ENCODE data around the gene ADCY2. TPM values are rescaled to one million over a fixed set of nuclear protein-coding genes. Genes with fewer than 3 reads are reported as not detected.
A peak's percentile ranks its signal among the peaks of the same experiment; 100 is the strongest.

Gene ADCY2
- total and polyA plus RNA-seq, 3 experiments from 2014 or later: not detected

- POLR2A ChIA-PET: no interaction called here
- H3K9me3 Mint-ChIP-seq: peaks cover 0 to 7% (median 3%) of the 10 kb centered on the region in 5 donors
- H3K27ac Mint-ChIP-seq: no peak overlapping the region
- Histone ChIP-seq H3K27me3 (ENCODE audit: insufficient read depth, low read length, poor library complexity, severe bottlenecking) (no peaks in the 10 kb centered on the region), H3K4me3 (ENCODE audit: low read length) (no peak overlapping the region), H3K4me1 (ENCODE audit: insufficient read depth, low read length) (no peaks in the 10 kb centered on the region), H3K36me3 (ENCODE audit: insufficient read depth, low read length) (no peaks in the 10 kb centered on the region), H3K9me3 (ENCODE audit: low read length) (no peaks in the 10 kb centered on the region), H3K27ac (ENCODE audit: low read depth, low read length) (no peak overlapping the region)
- peaks cover 0 to 2% of the 10 kb centered on the region in 2 donors for H3K27me3 Mint-ChIP-seq
- no peak for DNase-seq
- CTCF ChIA-PET: interaction anchor here (1.2 kb wide), 1 partner anchor 9 kb away, joined by 3 read pairs; no protein-coding TSS in a partner anchor
- H3K36me3 Mint-ChIP-seq: no peaks in the 10 kb centered on the region
- H3K4me3 Mint-ChIP-seq: no peak overlapping the region
- no peaks in the 10 kb centered on the region for H3K4me1 Mint-ChIP-seq
These were observed 138.6 kb downstream of the ADCY2 start for GRCh38 chr5:7534505-7534904.

GRCh38 chr5:7537573-7537972 is 141.6 kb downstream of the ADCY2 start:
- DNase-seq: no peak
- Mint-ChIP-seq H3K27me3 (peaks cover 0 to 5% of the 10 kb centered on the region in 2 donors), H3K4me3 (no peak overlapping the region), H3K27ac (peak overlapping the region in 1 of 8 donors; percentile 21), H3K9me3 (peaks cover 0 to 7% (median 0%) of the 10 kb centered on the region in 5 donors), H3K36me3 (no peaks in the 10 kb centered on the region), H3K4me1 (no peaks in the 10 kb centered on the region)
- Histone ChIP-seq H3K27ac (ENCODE audit: low read depth, low read length) (no peak overlapping the region), H3K27me3 (ENCODE audit: insufficient read depth, low read length, poor library complexity, severe bottlenecking) (no peaks in the 10 kb centered on the region), H3K4me1 (ENCODE audit: insufficient read depth, low read length) (no peaks in the 10 kb centered on the region), H3K36me3 (ENCODE audit: insufficient read depth, low read length) (no peaks in the 10 kb centered on the region), H3K4me3 (ENCODE audit: low read length) (no peak overlapping the region), H3K9me3 (ENCODE audit: low read length) (no peaks in the 10 kb centered on the region)
- ChIA-PET POLR2A (no interaction called here), CTCF (no interaction called here)

GRCh38 chr5:7539571-7539970 is 143.6 kb downstream of the ADCY2 start:
- no peaks in the 10 kb centered on the region for H3K36me3 ChIP-seq (ENCODE audit: insufficient read depth, low read length)
- H3K27me3 ChIP-seq (ENCODE audit: insufficient read depth, low read length, poor library complexity, severe bottlenecking): no peaks in the 10 kb centered on the region
- peaks cover 0 to 4% (median 3%) of the 10 kb centered on the region in 5 donors for H3K9me3 Mint-ChIP-seq
- no peaks in the 10 kb centered on the region for H3K9me3 ChIP-seq (ENCODE audit: low read length)
- ChIA-PET CTCF (no interaction called here), POLR2A (no interaction called here)
- no peaks in the 10 kb centered on the region for H3K4me1 Mint-ChIP-seq
- H3K27ac ChIP-seq (ENCODE audit: low read depth, low read length): no peak overlapping the region
- H3K4me3 Mint-ChIP-seq: no peak overlapping the region
- H3K4me3 ChIP-seq (ENCODE audit: low read length): no peak overlapping the region
- no peaks in the 10 kb centered on the region for H3K36me3 Mint-ChIP-seq
- H3K27me3 Mint-ChIP-seq: peaks cover 0 to 5% of the 10 kb centered on the region in 2 donors
- no peak for DNase-seq
- no peak overlapping the region for H3K27ac Mint-ChIP-seq
- H3K4me1 ChIP-seq (ENCODE audit: insufficient read depth, low read length): no peaks in the 10 kb centered on the region

- Mint-ChIP-seq H3K4me1 (no peaks in the 10 kb centered on the region), H3K36me3 (no peaks in the 10 kb centered on the region), H3K27me3 (peaks cover 0 to 5% of the 10 kb centered on the region in 2 donors), H3K27ac (no peak overlapping the region), H3K9me3 (peaks cover 0 to 4% (median 0%) of the 10 kb centered on the region in 5 donors), H3K4me3 (no peak overlapping the region)
- Histone ChIP-seq H3K27ac (ENCODE audit: low read depth, low read length) (no peak overlapping the region), H3K27me3 (ENCODE audit: insufficient read depth, low read length, poor library complexity, severe bottlenecking) (no peaks in the 10 kb centered on the region), H3K9me3 (ENCODE audit: low read length) (no peaks in the 10 kb centered on the region), H3K36me3 (ENCODE audit: insufficient read depth, low read length) (no peaks in the 10 kb centered on the region), H3K4me1 (ENCODE audit: insufficient read depth, low read length) (no peaks in the 10 kb centered on the region), H3K4me3 (ENCODE audit: low read length) (no peak overlapping the region)
- ChIA-PET POLR2A (no interaction called here), CTCF (no interaction called here)
- no peak for DNase-seq
These were observed 145.0 kb downstream of the ADCY2 start for GRCh38 chr5:7540736-7541485.

GRCh38 chr5:7541898-7542297 is 146.0 kb downstream of the ADCY2 start:
- ChIA-PET CTCF (no interaction called here), POLR2A (no interaction called here)
- DNase-seq: no peak
- no peak overlapping the region for H3K4me3 Mint-ChIP-seq
- H3K4me1 Mint-ChIP-seq: no peaks in the 10 kb centered on the region
- no peaks in the 10 kb centered on the region for H3K36me3 Mint-ChIP-seq
- Histone ChIP-seq H3K27ac (ENCODE audit: low read depth, low read length) (no peak overlapping the region), H3K9me3 (ENCODE audit: low read length) (no peaks in the 10 kb centered on the region), H3K4me1 (ENCODE audit: insufficient read depth, low read length) (no peaks in the 10 kb centered on the region), H3K27me3 (ENCODE audit: insufficient read depth, low read length, poor library complexity, severe bottlenecking) (no peaks in the 10 kb centered on the region), H3K36me3 (ENCODE audit: insufficient read depth, low read length) (no peaks in the 10 kb centered on the region), H3K4me3 (ENCODE audit: low read length) (no peak overlapping the region)
- peaks cover 0 to 4% (median 0%) of the 10 kb centered on the region in 5 donors for H3K9me3 Mint-ChIP-seq
- peaks cover 0 to 5% of the 10 kb centered on the region in 2 donors for H3K27me3 Mint-ChIP-seq
- H3K27ac Mint-ChIP-seq: no peak overlapping the region

- H3K27me3 Mint-ChIP-seq: no peaks in the 10 kb centered on the region
- no peaks in the 10 kb centered on the region for H3K27me3 ChIP-seq (ENCODE audit: insufficient read depth, low read length, poor library complexity, severe bottlenecking)
- no peak for DNase-seq
These were observed 150.6 kb downstream of the ADCY2 start for GRCh38 chr5:7546555-7546954.

GRCh38 chr5:7548596-7548995 is 152.7 kb downstream of the ADCY2 start:
- DNase-seq: no peak
- H3K27ac Mint-ChIP-seq: no peak overlapping the region
- H3K27me3 Mint-ChIP-seq: no peaks in the 10 kb centered on the region
- no peaks in the 10 kb centered on the region for H3K4me1 Mint-ChIP-seq
- no peak overlapping the region for H3K4me3 Mint-ChIP-seq
- peaks cover 0 to 8% (median 0%) of the 10 kb centered on the region in 5 donors for H3K9me3 Mint-ChIP-seq
- no peaks in the 10 kb centered on the region for H3K4me1 ChIP-seq (ENCODE audit: insufficient read depth, low read length)
- POLR2A ChIA-PET: no interaction called here
- CTCF ChIA-PET: no interaction called here
- H3K36me3 Mint-ChIP-seq: no peaks in the 10 kb centered on the region
- no peaks in the 10 kb centered on the region for H3K9me3 ChIP-seq (ENCODE audit: low read length)
- H3K27me3 ChIP-seq (ENCODE audit: insufficient read depth, low read length, poor library complexity, severe bottlenecking): no peaks in the 10 kb centered on the region
- H3K27ac ChIP-seq (ENCODE audit: low read depth, low read length): no peak overlapping the region
- no peak overlapping the region for H3K4me3 ChIP-seq (ENCODE audit: low read length)
- no peaks in the 10 kb centered on the region for H3K36me3 ChIP-seq (ENCODE audit: insufficient read depth, low read length)

More at GRCh38 chr5:7546555-7546954, 150.6 kb downstream of the ADCY2 start:
- Mint-ChIP-seq H3K27ac (no peak overlapping the region), H3K4me3 (no peak overlapping the region), H3K9me3 (peaks cover 0 to 8% (median 0%) of the 10 kb centered on the region in 5 donors), H3K4me1 (no peaks in the 10 kb centered on the region), H3K36me3 (no peaks in the 10 kb centered on the region)
- Histone ChIP-seq H3K36me3 (ENCODE audit: insufficient read depth, low read length) (no peaks in the 10 kb centered on the region), H3K4me1 (ENCODE audit: insufficient read depth, low read length) (no peaks in the 10 kb centered on the region), H3K4me3 (ENCODE audit: low read length) (no peak overlapping the region), H3K27ac (ENCODE audit: low read depth, low read length) (no peak overlapping the region), H3K9me3 (ENCODE audit: low read length) (no peaks in the 10 kb centered on the region)
- POLR2A ChIA-PET: no interaction called here
- CTCF ChIA-PET: no interaction called here

GRCh38 chr5:7565559-7565958 is 169.6 kb downstream of the ADCY2 start:
- no peaks in the 10 kb centered on the region for H3K36me3 Mint-ChIP-seq
- no peak for DNase-seq
- no peak overlapping the region for H3K4me3 ChIP-seq (ENCODE audit: low read length)
- H3K4me3 Mint-ChIP-seq: no peak overlapping the region
- H3K9me3 ChIP-seq (ENCODE audit: low read length): no peaks in the 10 kb centered on the region
- H3K36me3 ChIP-seq (ENCODE audit: insufficient read depth, low read length): no peaks in the 10 kb centered on the region
- H3K27ac ChIP-seq (ENCODE audit: low read depth, low read length): no peak overlapping the region
- H3K9me3 Mint-ChIP-seq: peaks cover 0 to 5% (median 0%) of the 10 kb centered on the region in 5 donors
- H3K4me1 ChIP-seq (ENCODE audit: insufficient read depth, low read length): no peaks in the 10 kb centered on the region
- ChIA-PET CTCF (no interaction called here), POLR2A (no interaction called here)
- H3K27me3 Mint-ChIP-seq: no peaks in the 10 kb centered on the region
- no peak overlapping the region for H3K27ac Mint-ChIP-seq
- H3K27me3 ChIP-seq (ENCODE audit: insufficient read depth, low read length, poor library complexity, severe bottlenecking): no peaks in the 10 kb centered on the region
- no peaks in the 10 kb centered on the region for H3K4me1 Mint-ChIP-seq
